GM23248 (cell line): ENCODE measurements around the gene CPNE4.

Experiments used
- EZH2 ChIP-seq: fragments of 200-600 bp; sonication (generic); IDR thresholded peaks from 2 replicates; pipeline ENCODE4 v1.6.1; 2018; ENCODE audit warnings: antibody characterized with exemption, mild to moderate bottlenecking; ENCODE audit not compliant: insufficient read depth, poor library complexity, severe bottlenecking
- EZH2phosphoT487 ChIP-seq: fragments of 200-600 bp; sonication (generic); IDR thresholded peaks from 2 replicates; pipeline ENCODE4 v1.6.1; 2018; ENCODE audit warnings: antibody characterized with exemption, moderate library complexity, mild to moderate bottlenecking, low read depth; ENCODE audit not compliant: insufficient read depth

- TF ChIP-seq EZH2phosphoT487 (no peak), EZH2 (no peak)
These were observed 504.0 kb downstream of the CPNE4 start for GRCh38 chr3:131530843-131531242.
